Bronchial epithelial cell (primary cell): Measurements from ENCODE around the gene IQSEC3. TPM values are rescaled to one million over a fixed set of nuclear protein-coding genes. Genes with fewer than 3 reads are reported as not detected.
A peak's percentile ranks its signal among the peaks of the same experiment; 100 is the strongest.

Experiments
- DNase-seq: peaks from one replicate; pipeline ENCODE4 v3.0.0-alpha.2; 2010; ENCODE audit warnings: low read depth
- FAIRE-seq: peaks from 2 replicates; lab custom pipeline; 2011; peaks lifted over from hg19 to GRCh38; lab: Jason Lieb, UNC
- H3K27me3 ChIP-seq: 2 replicates; pipeline ENCODE4 v1.5.1; 2011; ENCODE audit warnings: low read length; ENCODE audit not compliant: control insufficient read depth, insufficient read depth
- H3K36me3 ChIP-seq: 2 replicates; pipeline ENCODE4 v1.5.1; 2011; ENCODE audit warnings: low read length; ENCODE audit not compliant: control insufficient read depth, insufficient read depth
- H3K4me3 ChIP-seq: 2 replicates; pipeline ENCODE4 v1.5.1; 2011; ENCODE audit warnings: mild to moderate bottlenecking, low read depth, low read length, control low read depth
- CTCF ChIP-seq: IDR thresholded peaks from 2 replicates; pipeline ENCODE4 v1.5.1; 2011; ENCODE audit warnings: mild to moderate bottlenecking, moderate library complexity, low read length, control low read depth, inconsistent platforms; ENCODE audit not compliant: insufficient read depth, severe bottlenecking
- total RNA-seq: library from RNA; depleted of rRNA; stranded (reverse); fragments of >200 nt; gene quantifications from 2 replicates; pipeline ENCODE4 v1.2.1, GENCODE V29; 2014

IQSEC3 gene
- total RNA-seq, 1 donor from 2014 or later = not detected

GRCh38 chr12:220946-221550 is 154.5 kb downstream of the IQSEC3 start:
- Histone ChIP-seq H3K4me3 (no peak overlapping the region), H3K27me3 (no peaks in the 10 kb centered on the region), H3K36me3 (no peaks in the 10 kb centered on the region)
- no peak for TF ChIP-seq CTCF
- no peak for FAIRE-seq
- DNase-seq = no peak

- no peak for TF ChIP-seq CTCF
- FAIRE-seq = no peak
- Histone ChIP-seq H3K36me3 (no peaks in the 10 kb centered on the region), H3K27me3 (no peaks in the 10 kb centered on the region), H3K4me3 (no peak overlapping the region)
- DNase-seq = no peak
Observed at GRCh38 chr12:221736-222135, 155.2 kb downstream of the IQSEC3 start.

GRCh38 chr12:223841-224240 is 157.3 kb downstream of the IQSEC3 start:
- FAIRE-seq = peak; percentile 79

GRCh38 chr12:224330-224729 is 157.8 kb downstream of the IQSEC3 start:
- no peak for DNase-seq
- FAIRE-seq = no peak
- Histone ChIP-seq H3K36me3 (no peaks in the 10 kb centered on the region), H3K4me3 (no peak overlapping the region), H3K27me3 (no peaks in the 10 kb centered on the region)
- no peak for TF ChIP-seq CTCF

More at GRCh38 chr12:223841-224240, 157.3 kb downstream of the IQSEC3 start:
- no peak for DNase-seq
- TF ChIP-seq CTCF = no peak
- Histone ChIP-seq H3K27me3 (no peaks in the 10 kb centered on the region), H3K36me3 (no peaks in the 10 kb centered on the region), H3K4me3 (no peak overlapping the region)

GRCh38 chr12:225012-225411 is 158.4 kb downstream of the IQSEC3 start:
- H3K4me3 ChIP-seq = no peak overlapping the region
- H3K36me3 ChIP-seq = no peaks in the 10 kb centered on the region
- H3K27me3 ChIP-seq = no peaks in the 10 kb centered on the region
- DNase-seq (no peak), FAIRE-seq (no peak)
- TF ChIP-seq CTCF = no peak

- no peaks in the 10 kb centered on the region for H3K27me3 ChIP-seq
- no peak for DNase-seq
- H3K4me3 ChIP-seq = no peak overlapping the region
- no peak for FAIRE-seq
- H3K36me3 ChIP-seq = no peaks in the 10 kb centered on the region
- no peak for TF ChIP-seq CTCF
Observed at GRCh38 chr12:226401-226800, 159.8 kb downstream of the IQSEC3 start.
